Stimulated activated CD4-positive, alpha-beta T cell treated with anti-CD3 and anti-CD28 coated beads, TNF-alpha, amount 100 ng/mL, for 24 hours (primary cell): ENCODE results near the gene HOXC9.
A peak's percentile ranks its signal among the peaks of the same experiment; 100 is the strongest.

ENCODE experiments used
- DNase-seq, 3 experiments: peaks; one replicate each; pipeline ENCODE4 v3.0.0-alpha.2; 2020; ENCODE audit warnings: low read depth in 3 of 3

The HOXC9 gene

GRCh38 chr12:53976172-53976822 is 23.7 kb upstream of the HOXC9 start:
- no peak for DNase-seq

- DNase-seq = no peak
Observed at GRCh38 chr12:53976823-53977595, 23.0 kb upstream of the HOXC9 start.

GRCh38 chr12:53977596-53978445 is 22.1 kb upstream of the HOXC9 start:
- no peak for DNase-seq

- no peak for DNase-seq
Observed at GRCh38 chr12:53978477-53979356, 21.2 kb upstream of the HOXC9 start.

GRCh38 chr12:53980104-53980801 is 19.7 kb upstream of the HOXC9 start:
- no peak for DNase-seq

- DNase-seq = no peak
Observed at GRCh38 chr12:53980802-53981496, 19.0 kb upstream of the HOXC9 start.

GRCh38 chr12:53981634-53982565 is 18.1 kb upstream of the HOXC9 start:
- DNase-seq = no peak

GRCh38 chr12:53982648-53983567 is 17.1 kb upstream of the HOXC9 start:
- no peak for DNase-seq

GRCh38 chr12:53983568-53983949 is 16.4 kb upstream of the HOXC9 start:
- DNase-seq = no peak

- no peak for DNase-seq
Observed at GRCh38 chr12:53983950-53984572, 15.9 kb upstream of the HOXC9 start.

- peak; percentile 54 to 89 (median 65) for DNase-seq
Observed at GRCh38 chr12:53984901-53985691, 14.9 kb upstream of the HOXC9 start, which contains the start of gene HOXC10. Gene HOXC10, plus strand, starts transcription at chr12:53985146. Its CDS starts 114 bp downstream, at chr12:53985260.

GRCh38 chr12:53985692-53985993 is 14.3 kb upstream of the HOXC9 start:
- no peak for DNase-seq

GRCh38 chr12:53985994-53986685 is 13.8 kb upstream of the HOXC9 start:
- DNase-seq = no peak

- no peak for DNase-seq
Observed at GRCh38 chr12:53986686-53987483, 13.1 kb upstream of the HOXC9 start.

- no peak for DNase-seq
Observed at GRCh38 chr12:53987787-53988230, 12.2 kb upstream of the HOXC9 start.
